MM.1S (cell line): ENCODE results near the gene DCAF8L2.
"Not testable (repeated sequence)": the region's sequence is repeated elsewhere in the genome, so short reads cannot be mapped to it uniquely, and the experiment has no call there.

Experiments
- DNase-seq: peaks from one replicate; pipeline ENCODE4 v3.0.0-alpha.2; 2015
- H2AFZ ChIP-seq: fragments of 300-600 bp; sonication (generic); 2 replicates; pipeline ENCODE4 v1.6.0; 2016; ENCODE audit warnings: antibody characterized with exemption, low read length
- H3F3A ChIP-seq: fragments of 300-600 bp; sonication (generic); 2 replicates; pipeline ENCODE4 v1.6.1; 2016; ENCODE audit warnings: mild to moderate bottlenecking, antibody characterized with exemption, low read length, moderate library complexity, mixed read lengths; ENCODE audit not compliant: insufficient read depth
- H3K27ac ChIP-seq: fragments of 300-600 bp; sonication (generic); 2 replicates; pipeline ENCODE4 v1.5.1; 2016; ENCODE audit warnings: mild to moderate bottlenecking, low read length
- H3K27me3 ChIP-seq: fragments of 300-600 bp; sonication (generic); replicated peaks from 2 replicates; pipeline ENCODE4 v1.6.0; 2016; ENCODE audit warnings: low read length; ENCODE audit not compliant: insufficient read depth
- H3K36me3 ChIP-seq: fragments of 300-600 bp; sonication (generic); replicated peaks from 2 replicates; pipeline ENCODE4 v1.6.1; 2016; ENCODE audit warnings: mild to moderate bottlenecking, low read length, mixed read lengths; ENCODE audit not compliant: insufficient read depth
- H3K4me1 ChIP-seq: fragments of 300-600 bp; sonication (generic); 2 replicates; pipeline ENCODE4 v1.6.1; 2016; ENCODE audit warnings: low read length, mixed read lengths
- H3K4me2 ChIP-seq: fragments of 300-600 bp; sonication (generic); 2 replicates; pipeline ENCODE4 v1.6.0; 2016; ENCODE audit warnings: low read depth, low read length
- H3K4me3 ChIP-seq: fragments of 300-600 bp; sonication (generic); 2 replicates; pipeline ENCODE4 v1.5.1; 2016; ENCODE audit warnings: low read length, mixed read lengths
- H3K79me2 ChIP-seq: fragments of 300-600 bp; sonication (generic); 2 replicates; pipeline ENCODE4 v1.6.1; 2016; ENCODE audit warnings: mixed run types, low read length, mixed read lengths
- H3K9ac ChIP-seq: fragments of 300-600 bp; sonication (generic); 2 replicates; pipeline ENCODE4 v1.6.1; 2016; ENCODE audit warnings: low read length, mixed read lengths
- H3K9me2 ChIP-seq: fragments of 300-600 bp; sonication (generic); replicated peaks from 2 replicates; pipeline ENCODE4 v1.6.1; 2016; ENCODE audit warnings: mild to moderate bottlenecking, low read length, mixed read lengths; ENCODE audit not compliant: insufficient read depth
- H3K9me3 ChIP-seq: fragments of 300-600 bp; sonication (generic); replicated peaks from 2 replicates; pipeline ENCODE4 v1.6.1; 2016; ENCODE audit warnings: mild to moderate bottlenecking, low read length, mixed read lengths; ENCODE audit not compliant: insufficient read depth
- H4K20me1 ChIP-seq: fragments of 300-600 bp; sonication (generic); 2 replicates; pipeline ENCODE4 v1.6.1; 2016; ENCODE audit warnings: mild to moderate bottlenecking, low read length, moderate library complexity, mixed read lengths; ENCODE audit not compliant: insufficient read depth
- EZH2 ChIP-seq: fragments of 300-600 bp; sonication (generic); optimal IDR thresholded peaks from 2 replicates; pipeline ENCODE3; 2017; ENCODE audit warnings: low read depth, mild to moderate bottlenecking, antibody characterized with exemption, low read length, mixed read lengths
- EZH2phosphoT487 ChIP-seq: fragments of 300-600 bp; sonication (generic); IDR thresholded peaks from 2 replicates; pipeline ENCODE4 v1.6.1; 2018; ENCODE audit warnings: antibody characterized with exemption, low read length
- TF ChIP-seq, protein P1 (sequence below): fragments of 300-600 bp; sonication (generic); IDR thresholded peaks from 2 replicates; pipeline ENCODE4 v1.5.1; 2016; ENCODE audit warnings: antibody characterized with exemption, low read length, mixed read lengths

The DCAF8L2 gene

DNA sequence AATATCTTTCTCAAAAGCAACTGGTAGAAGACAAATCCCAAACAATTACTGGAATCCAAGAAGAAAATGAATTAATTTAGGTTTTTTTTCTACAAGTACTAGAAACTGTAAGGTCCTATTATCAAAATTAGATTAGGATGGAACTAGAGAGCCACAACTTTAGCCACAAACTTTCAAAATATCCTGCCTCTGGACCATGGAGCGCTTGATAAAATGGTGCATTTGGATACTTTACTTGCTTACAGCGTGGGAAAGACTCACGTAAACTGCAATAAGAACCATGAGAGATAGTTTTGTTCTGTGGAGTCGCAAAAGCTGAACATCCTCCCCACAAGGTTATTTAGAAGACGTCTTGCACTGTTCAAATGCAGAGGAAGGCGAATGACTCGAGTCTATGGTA is at the start of gene DCAF8L2:
TSS of gene DCAF8L2 (plus strand) at position 301 of the 400 bp plus-strand sequence. CDS start 156,552 bp downstream, outside the sequence.
- no peaks in the 10 kb centered on the region for H3K4me1 ChIP-seq

DNA sequence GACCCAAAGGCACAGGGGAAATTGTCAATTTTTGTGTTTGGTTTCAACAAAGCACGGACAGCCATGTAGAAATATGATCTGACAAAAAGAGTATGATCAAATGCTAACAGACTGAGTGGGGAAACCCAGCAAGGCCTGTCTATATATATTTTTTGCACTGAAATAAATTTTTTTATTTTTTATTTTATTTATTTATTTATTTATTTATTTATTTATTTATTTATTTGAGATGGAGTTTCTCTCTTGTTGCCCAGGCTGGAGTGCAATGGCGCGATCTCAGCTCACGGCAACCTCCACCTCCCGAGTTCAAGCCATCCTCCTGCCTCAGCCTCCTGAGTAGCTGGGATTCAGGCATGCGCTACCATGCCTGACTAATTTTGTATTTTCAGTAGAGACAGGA is 49.0 kb upstream of the DCAF8L2 start:
- not testable (repeated sequence) for H3K27me3 ChIP-seq, H3K4me3 ChIP-seq, H3F3A ChIP-seq, H3K9me2 ChIP-seq, H3K36me3 ChIP-seq, H4K20me1 ChIP-seq, H3K4me2 ChIP-seq, H2AFZ ChIP-seq, H3K9ac ChIP-seq, H3K4me1 ChIP-seq, H3K27ac ChIP-seq, H3K79me2 ChIP-seq, DNase-seq, H3K9me3 ChIP-seq

More for the DNA sequence above, at the start of gene DCAF8L2:
- no peaks in the 10 kb centered on the region for H3K79me2 ChIP-seq
- H3K4me3 ChIP-seq = no peak within 1 kb of the TSS
- H2AFZ ChIP-seq = no peak within 1 kb of the TSS
- H3K9me2 ChIP-seq = no peaks in the 10 kb centered on the region
- H4K20me1 ChIP-seq = no peaks in the 10 kb centered on the region
- H3F3A ChIP-seq = no peaks in the 10 kb centered on the region
- DNase-seq = no peak
- no peak within 1 kb of the TSS for H3K9ac ChIP-seq
- H3K27ac ChIP-seq = no peak within 1 kb of the TSS
- no peak within 1 kb of the TSS for H3K4me2 ChIP-seq
- TF ChIP-seq EZH2phosphoT487 (no peak), EZH2 (no peak)
- TF ChIP-seq, protein P1, sequence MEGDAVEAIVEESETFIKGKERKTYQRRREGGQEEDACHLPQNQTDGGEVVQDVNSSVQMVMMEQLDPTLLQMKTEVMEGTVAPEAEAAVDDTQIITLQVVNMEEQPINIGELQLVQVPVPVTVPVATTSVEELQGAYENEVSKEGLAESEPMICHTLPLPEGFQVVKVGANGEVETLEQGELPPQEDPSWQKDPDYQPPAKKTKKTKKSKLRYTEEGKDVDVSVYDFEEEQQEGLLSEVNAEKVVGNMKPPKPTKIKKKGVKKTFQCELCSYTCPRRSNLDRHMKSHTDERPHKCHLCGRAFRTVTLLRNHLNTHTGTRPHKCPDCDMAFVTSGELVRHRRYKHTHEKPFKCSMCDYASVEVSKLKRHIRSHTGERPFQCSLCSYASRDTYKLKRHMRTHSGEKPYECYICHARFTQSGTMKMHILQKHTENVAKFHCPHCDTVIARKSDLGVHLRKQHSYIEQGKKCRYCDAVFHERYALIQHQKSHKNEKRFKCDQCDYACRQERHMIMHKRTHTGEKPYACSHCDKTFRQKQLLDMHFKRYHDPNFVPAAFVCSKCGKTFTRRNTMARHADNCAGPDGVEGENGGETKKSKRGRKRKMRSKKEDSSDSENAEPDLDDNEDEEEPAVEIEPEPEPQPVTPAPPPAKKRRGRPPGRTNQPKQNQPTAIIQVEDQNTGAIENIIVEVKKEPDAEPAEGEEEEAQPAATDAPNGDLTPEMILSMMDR = no peak
- H3K9me3 ChIP-seq = no peaks in the 10 kb centered on the region
- no peaks in the 10 kb centered on the region for H3K36me3 ChIP-seq
- H3K27me3 ChIP-seq = no peaks in the 10 kb centered on the region

DNA sequence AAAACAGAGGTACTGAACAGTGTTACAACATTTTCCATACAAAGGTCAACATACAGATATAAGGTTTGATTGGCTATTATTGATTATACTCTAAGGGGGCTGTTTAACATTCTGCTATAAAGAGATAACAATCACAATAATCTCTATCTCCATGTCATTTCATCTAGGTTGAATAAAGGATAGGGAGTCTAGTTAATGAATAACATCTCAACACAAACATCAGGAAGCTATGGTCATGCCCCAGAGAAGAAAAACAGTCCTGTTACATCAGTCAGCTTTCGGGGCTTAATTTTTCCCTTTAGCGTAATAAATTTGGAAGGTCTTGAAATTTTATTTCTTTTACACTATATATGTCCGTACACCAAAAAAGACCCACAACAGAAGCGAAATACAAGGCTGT is 41.5 kb upstream of the DCAF8L2 start:
- no peaks in the 10 kb centered on the region for H3K27me3 ChIP-seq
- no peaks in the 10 kb centered on the region for H3K9me2 ChIP-seq
- no peak overlapping the region for H3K4me2 ChIP-seq
- TF ChIP-seq EZH2 = no peak
- no peaks in the 10 kb centered on the region for H3F3A ChIP-seq
- DNase-seq = no peak
- no peak overlapping the region for H2AFZ ChIP-seq
- H3K9ac ChIP-seq = no peak overlapping the region
- no peaks in the 10 kb centered on the region for H3K9me3 ChIP-seq
- no peaks in the 10 kb centered on the region for H4K20me1 ChIP-seq
- no peaks in the 10 kb centered on the region for H3K79me2 ChIP-seq
- H3K27ac ChIP-seq = no peak overlapping the region
- no peak overlapping the region for H3K4me3 ChIP-seq
- H3K36me3 ChIP-seq = no peaks in the 10 kb centered on the region
- no peaks in the 10 kb centered on the region for H3K4me1 ChIP-seq

DNA sequence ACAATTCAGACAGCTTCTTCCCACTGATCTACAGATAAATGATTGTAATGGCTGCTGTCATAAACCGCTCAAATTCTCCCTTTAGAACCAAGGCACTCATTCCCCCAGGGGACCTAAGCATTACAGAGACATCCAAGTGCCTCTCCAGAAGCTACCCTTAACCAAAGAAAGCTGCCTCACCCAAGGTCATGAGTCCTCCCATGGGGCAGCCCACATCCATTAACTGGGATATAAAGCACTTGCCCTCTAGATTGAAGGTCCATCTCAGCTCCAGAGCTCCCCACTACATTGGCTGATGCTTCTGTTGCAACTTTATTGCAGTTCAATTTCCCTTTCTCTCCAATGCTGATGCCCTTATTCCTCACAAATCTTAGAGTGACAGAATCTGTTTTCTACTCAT is 40.5 kb upstream of the DCAF8L2 start:
- H3K27ac ChIP-seq = no peak overlapping the region
- H3K4me1 ChIP-seq = no peaks in the 10 kb centered on the region
- no peak overlapping the region for H3K4me2 ChIP-seq
- no peaks in the 10 kb centered on the region for H3K79me2 ChIP-seq
- no peaks in the 10 kb centered on the region for H4K20me1 ChIP-seq
- H3K9me3 ChIP-seq = no peaks in the 10 kb centered on the region
- no peak overlapping the region for H3K9ac ChIP-seq
- no peaks in the 10 kb centered on the region for H3K9me2 ChIP-seq
- H3F3A ChIP-seq = no peaks in the 10 kb centered on the region
- TF ChIP-seq, protein P1 = no peak
- TF ChIP-seq EZH2 (no peak), EZH2phosphoT487 (no peak)
- H3K36me3 ChIP-seq = no peaks in the 10 kb centered on the region
- H2AFZ ChIP-seq = no peak overlapping the region
- H3K4me3 ChIP-seq = no peak overlapping the region
- no peak for DNase-seq
- no peaks in the 10 kb centered on the region for H3K27me3 ChIP-seq
